ENCODE measurements around the gene ALKAL2. TPM values are rescaled to one million over a fixed set of nuclear protein-coding genes. Genes with fewer than 3 reads are reported as not detected.

The ALKAL2 gene
- polyA plus RNA-seq, 1 donor from 2014 or later = not detected

DNA sequence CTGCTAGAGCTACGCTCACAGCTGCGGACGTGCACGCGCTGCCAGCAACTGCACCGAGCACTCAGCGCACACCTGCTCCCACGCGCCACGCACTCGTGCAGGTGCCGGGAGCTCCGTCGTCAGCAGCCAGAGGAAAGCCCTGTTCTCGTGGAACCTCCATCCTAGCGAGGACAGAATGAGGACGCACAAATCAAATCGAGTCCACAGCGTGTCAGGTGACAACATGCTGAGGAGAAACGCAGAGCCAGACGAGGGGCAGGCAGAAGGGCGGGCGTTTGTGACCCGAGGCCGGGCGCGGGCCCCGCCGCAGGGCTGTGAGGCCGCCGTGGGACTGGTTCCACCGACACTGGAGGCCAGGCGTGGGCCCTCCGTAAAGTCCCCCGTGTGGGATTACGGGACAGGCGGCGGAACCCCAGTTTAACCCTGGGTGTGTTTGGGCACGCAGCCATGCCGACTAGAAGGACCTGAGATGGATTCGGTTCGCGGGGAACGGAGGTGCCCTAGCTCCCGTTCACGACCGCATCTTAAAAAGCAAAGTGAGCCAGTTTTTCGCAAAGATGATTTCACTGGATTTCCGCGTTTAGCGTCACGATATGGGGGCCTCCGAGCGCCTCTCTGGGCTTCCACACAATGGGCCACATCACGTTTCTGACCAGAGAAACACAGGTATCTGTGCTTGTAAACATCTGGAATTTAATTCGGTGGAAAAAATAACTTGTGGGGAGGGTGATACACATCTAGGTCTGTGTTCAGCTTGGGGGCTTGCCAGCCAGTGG lies 26.9 kb upstream of the ALKAL2 start:
- no peaks in the 10 kb centered on the region for H3K36me3 ChIP-seq (ENCODE audit: insufficient read depth, low read length)
- no peaks in the 10 kb centered on the region for H4K20me1 ChIP-seq (ENCODE audit: insufficient read depth)
- no peaks in the 10 kb centered on the region for H3K9me2 ChIP-seq (ENCODE audit: insufficient read depth, low read length)
- TF ChIP-seq EZH2 (IDR thresholded peaks at IDR 0.05; ENCODE audit: borderline replicate concordance, insufficient read depth, low read length, poor library complexity, severe bottlenecking) = no peak
- TF ChIP-seq, protein P1, sequence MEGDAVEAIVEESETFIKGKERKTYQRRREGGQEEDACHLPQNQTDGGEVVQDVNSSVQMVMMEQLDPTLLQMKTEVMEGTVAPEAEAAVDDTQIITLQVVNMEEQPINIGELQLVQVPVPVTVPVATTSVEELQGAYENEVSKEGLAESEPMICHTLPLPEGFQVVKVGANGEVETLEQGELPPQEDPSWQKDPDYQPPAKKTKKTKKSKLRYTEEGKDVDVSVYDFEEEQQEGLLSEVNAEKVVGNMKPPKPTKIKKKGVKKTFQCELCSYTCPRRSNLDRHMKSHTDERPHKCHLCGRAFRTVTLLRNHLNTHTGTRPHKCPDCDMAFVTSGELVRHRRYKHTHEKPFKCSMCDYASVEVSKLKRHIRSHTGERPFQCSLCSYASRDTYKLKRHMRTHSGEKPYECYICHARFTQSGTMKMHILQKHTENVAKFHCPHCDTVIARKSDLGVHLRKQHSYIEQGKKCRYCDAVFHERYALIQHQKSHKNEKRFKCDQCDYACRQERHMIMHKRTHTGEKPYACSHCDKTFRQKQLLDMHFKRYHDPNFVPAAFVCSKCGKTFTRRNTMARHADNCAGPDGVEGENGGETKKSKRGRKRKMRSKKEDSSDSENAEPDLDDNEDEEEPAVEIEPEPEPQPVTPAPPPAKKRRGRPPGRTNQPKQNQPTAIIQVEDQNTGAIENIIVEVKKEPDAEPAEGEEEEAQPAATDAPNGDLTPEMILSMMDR (IDR thresholded peaks at IDR 0.05; ENCODE audit: poor library complexity, severe bottlenecking) = no peak
- TF ChIP-seq, protein P2, sequence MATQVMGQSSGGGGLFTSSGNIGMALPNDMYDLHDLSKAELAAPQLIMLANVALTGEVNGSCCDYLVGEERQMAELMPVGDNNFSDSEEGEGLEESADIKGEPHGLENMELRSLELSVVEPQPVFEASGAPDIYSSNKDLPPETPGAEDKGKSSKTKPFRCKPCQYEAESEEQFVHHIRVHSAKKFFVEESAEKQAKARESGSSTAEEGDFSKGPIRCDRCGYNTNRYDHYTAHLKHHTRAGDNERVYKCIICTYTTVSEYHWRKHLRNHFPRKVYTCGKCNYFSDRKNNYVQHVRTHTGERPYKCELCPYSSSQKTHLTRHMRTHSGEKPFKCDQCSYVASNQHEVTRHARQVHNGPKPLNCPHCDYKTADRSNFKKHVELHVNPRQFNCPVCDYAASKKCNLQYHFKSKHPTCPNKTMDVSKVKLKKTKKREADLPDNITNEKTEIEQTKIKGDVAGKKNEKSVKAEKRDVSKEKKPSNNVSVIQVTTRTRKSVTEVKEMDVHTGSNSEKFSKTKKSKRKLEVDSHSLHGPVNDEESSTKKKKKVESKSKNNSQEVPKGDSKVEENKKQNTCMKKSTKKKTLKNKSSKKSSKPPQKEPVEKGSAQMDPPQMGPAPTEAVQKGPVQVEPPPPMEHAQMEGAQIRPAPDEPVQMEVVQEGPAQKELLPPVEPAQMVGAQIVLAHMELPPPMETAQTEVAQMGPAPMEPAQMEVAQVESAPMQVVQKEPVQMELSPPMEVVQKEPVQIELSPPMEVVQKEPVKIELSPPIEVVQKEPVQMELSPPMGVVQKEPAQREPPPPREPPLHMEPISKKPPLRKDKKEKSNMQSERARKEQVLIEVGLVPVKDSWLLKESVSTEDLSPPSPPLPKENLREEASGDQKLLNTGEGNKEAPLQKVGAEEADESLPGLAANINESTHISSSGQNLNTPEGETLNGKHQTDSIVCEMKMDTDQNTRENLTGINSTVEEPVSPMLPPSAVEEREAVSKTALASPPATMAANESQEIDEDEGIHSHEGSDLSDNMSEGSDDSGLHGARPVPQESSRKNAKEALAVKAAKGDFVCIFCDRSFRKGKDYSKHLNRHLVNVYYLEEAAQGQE (IDR thresholded peaks at IDR 0.05; ENCODE audit: borderline replicate concordance) = no peak
- H3K27ac ChIP-seq (ENCODE audit: low read length) = no peak overlapping the region
- no peak overlapping the region for H3K9ac ChIP-seq (ENCODE audit: low read length)
- no peaks in the 10 kb centered on the region for H3K27me3 ChIP-seq (ENCODE audit: insufficient read depth, low read depth, low read length)
- H3K4me2 ChIP-seq (ENCODE audit: low read length) = no peak overlapping the region
- H3K79me2 ChIP-seq (replicated peaks; ENCODE audit: insufficient read depth, low read length) = no peaks in the 10 kb centered on the region
- no peaks in the 10 kb centered on the region for H3F3A ChIP-seq (ENCODE audit: insufficient read depth, low read length, poor library complexity, severe bottlenecking)
- H2AFZ ChIP-seq (ENCODE audit: low read depth, low read length) = no peak overlapping the region
- no peaks in the 10 kb centered on the region for H3K9me3 ChIP-seq (ENCODE audit: low read length)
- H3K4me3 ChIP-seq (ENCODE audit: low read length) = no peak overlapping the region

DNA sequence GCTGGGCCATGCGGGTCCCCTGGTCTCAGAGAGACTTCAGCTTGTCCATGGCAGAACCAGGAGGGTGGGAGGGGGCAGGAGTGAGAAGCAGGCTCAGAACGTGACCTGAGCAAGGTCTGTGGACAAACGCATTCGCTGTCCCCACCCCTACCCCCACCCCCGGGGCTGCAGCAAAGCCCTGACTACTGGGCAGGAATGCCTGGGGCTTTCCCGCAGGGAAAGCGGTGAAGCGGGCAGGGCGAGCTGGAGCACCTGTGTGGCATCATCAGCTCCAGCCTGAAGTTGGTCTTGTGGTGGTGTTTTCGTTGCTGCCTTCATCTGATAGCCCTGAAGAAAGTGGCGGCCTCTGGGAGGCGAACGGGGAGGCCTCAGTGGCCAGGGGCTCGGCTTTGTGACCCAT lies 26.1 kb upstream of the ALKAL2 start:
- H3K79me2 ChIP-seq (replicated peaks; ENCODE audit: insufficient read depth, low read length) = no peaks in the 10 kb centered on the region
- no peaks in the 10 kb centered on the region for H3F3A ChIP-seq (ENCODE audit: insufficient read depth, low read length, poor library complexity, severe bottlenecking)
- H3K9me2 ChIP-seq (ENCODE audit: insufficient read depth, low read length) = no peaks in the 10 kb centered on the region
- TF ChIP-seq RAD21 (conservative IDR thresholded peaks at IDR 0.05) = no peak
- no peaks in the 10 kb centered on the region for H3K27me3 ChIP-seq (ENCODE audit: insufficient read depth, low read depth, low read length)
- no peak overlapping the region for H3K27ac ChIP-seq (ENCODE audit: low read length)
- no peak overlapping the region for H3K9ac ChIP-seq (ENCODE audit: low read length)
- no peaks in the 10 kb centered on the region for H3K36me3 ChIP-seq (ENCODE audit: insufficient read depth, low read length)
- no peak overlapping the region for H2AFZ ChIP-seq (ENCODE audit: low read depth, low read length)
- no peaks in the 10 kb centered on the region for H3K9me3 ChIP-seq (ENCODE audit: low read length)
- no peak overlapping the region for H3K4me3 ChIP-seq (ENCODE audit: low read length)
- no peak overlapping the region for H3K4me2 ChIP-seq (ENCODE audit: low read length)
- no peaks in the 10 kb centered on the region for H4K20me1 ChIP-seq (ENCODE audit: insufficient read depth)

DNA sequence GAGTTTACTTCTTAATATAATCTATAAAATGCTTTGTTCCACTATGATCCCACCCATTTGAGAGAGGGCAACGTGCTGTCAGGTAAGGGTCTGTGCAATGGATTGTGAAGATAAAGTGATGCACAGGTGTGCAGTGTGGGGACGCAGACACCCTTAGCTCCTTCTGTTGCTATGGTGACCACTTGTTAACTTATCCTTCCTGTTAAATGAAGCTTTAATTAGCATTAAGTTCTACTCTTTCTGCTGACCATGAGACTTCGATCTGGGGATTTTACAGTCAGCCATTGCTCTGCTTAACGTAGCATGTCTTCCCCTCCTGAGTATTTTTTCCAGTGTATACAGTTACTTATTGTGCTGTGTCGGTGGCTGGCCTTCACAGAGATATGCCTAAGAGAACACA lies 23.1 kb upstream of the ALKAL2 start:
- TF ChIP-seq, protein P2 (IDR thresholded peaks at IDR 0.05; ENCODE audit: borderline replicate concordance) = no peak
- no peak for TF ChIP-seq TAF1 (IDR thresholded peaks at IDR 0.05; ENCODE audit: low read depth)
- TF ChIP-seq MXI1 (conservative IDR thresholded peaks at IDR 0.05; ENCODE audit: poor library complexity, severe bottlenecking) = no peak
- TF ChIP-seq POLR2AphosphoS5 (IDR thresholded peaks at IDR 0.05) = no peak
- TF ChIP-seq, protein P1 (IDR thresholded peaks at IDR 0.05; ENCODE audit: poor library complexity, severe bottlenecking) = no peak
- TF ChIP-seq EP300 (conservative IDR thresholded peaks at IDR 0.05; ENCODE audit: poor library complexity, severe bottlenecking) = no peak
- Histone ChIP-seq H3K36me3 (ENCODE audit: insufficient read depth, low read length) (no peaks in the 10 kb centered on the region), H3K79me2 (replicated peaks; ENCODE audit: insufficient read depth, low read length) (no peaks in the 10 kb centered on the region), H3K27me3 (ENCODE audit: insufficient read depth, low read depth, low read length) (no peaks in the 10 kb centered on the region), H4K20me1 (ENCODE audit: insufficient read depth) (no peaks in the 10 kb centered on the region), H3K9ac (ENCODE audit: low read length) (no peak overlapping the region), H3K9me2 (ENCODE audit: insufficient read depth, low read length) (no peaks in the 10 kb centered on the region), H3F3A (ENCODE audit: insufficient read depth, low read length, poor library complexity, severe bottlenecking) (no peaks in the 10 kb centered on the region), H3K4me2 (ENCODE audit: low read length) (no peak overlapping the region), H3K9me3 (ENCODE audit: low read length) (no peaks in the 10 kb centered on the region), H3K27ac (ENCODE audit: low read length) (no peak overlapping the region), H3K4me3 (ENCODE audit: low read length) (no peak overlapping the region), H2AFZ (ENCODE audit: low read depth, low read length) (no peak overlapping the region)
